Measurements from ENCODE around the gene ZNF398.

DNA sequence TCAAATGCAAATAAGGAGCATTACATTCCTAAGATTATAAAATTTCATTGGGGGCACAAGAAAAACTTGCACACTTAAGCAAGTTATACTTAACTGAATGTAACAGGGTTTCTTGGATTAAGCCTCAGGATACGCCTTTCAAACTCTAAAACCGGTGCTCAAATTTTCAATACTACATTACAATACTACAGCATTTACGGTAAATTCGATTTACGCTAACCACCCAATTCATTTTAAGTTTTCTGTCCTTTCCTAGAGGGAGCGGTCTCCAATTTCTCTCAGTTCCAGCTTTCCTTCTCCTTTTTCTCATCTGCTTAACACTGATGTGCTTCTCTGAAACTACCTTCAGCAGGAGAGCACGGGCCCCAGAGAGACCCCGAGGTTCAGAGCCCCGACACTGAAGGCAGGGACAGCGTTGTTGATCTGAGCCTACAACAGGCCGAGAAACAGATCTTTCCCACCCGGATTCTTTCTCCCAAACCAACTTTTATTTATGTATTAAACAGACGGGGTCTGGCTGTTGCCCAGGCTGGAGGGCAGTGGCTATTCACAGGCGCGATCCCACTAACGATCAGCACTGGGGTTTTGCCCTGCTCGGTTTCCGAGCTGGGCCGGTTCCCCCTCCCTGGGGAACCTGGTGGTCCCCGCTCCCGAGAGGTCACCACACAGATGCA, 21.9 kb upstream of the ZNF398 start:
- TF ChIP-seq, protein P1, sequence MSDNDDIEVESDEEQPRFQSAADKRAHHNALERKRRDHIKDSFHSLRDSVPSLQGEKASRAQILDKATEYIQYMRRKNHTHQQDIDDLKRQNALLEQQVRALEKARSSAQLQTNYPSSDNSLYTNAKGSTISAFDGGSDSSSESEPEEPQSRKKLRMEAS (IDR thresholded peaks at IDR 0.05; ENCODE audit: low read depth, low read length), result no peak
- TF ChIP-seq, protein P2, sequence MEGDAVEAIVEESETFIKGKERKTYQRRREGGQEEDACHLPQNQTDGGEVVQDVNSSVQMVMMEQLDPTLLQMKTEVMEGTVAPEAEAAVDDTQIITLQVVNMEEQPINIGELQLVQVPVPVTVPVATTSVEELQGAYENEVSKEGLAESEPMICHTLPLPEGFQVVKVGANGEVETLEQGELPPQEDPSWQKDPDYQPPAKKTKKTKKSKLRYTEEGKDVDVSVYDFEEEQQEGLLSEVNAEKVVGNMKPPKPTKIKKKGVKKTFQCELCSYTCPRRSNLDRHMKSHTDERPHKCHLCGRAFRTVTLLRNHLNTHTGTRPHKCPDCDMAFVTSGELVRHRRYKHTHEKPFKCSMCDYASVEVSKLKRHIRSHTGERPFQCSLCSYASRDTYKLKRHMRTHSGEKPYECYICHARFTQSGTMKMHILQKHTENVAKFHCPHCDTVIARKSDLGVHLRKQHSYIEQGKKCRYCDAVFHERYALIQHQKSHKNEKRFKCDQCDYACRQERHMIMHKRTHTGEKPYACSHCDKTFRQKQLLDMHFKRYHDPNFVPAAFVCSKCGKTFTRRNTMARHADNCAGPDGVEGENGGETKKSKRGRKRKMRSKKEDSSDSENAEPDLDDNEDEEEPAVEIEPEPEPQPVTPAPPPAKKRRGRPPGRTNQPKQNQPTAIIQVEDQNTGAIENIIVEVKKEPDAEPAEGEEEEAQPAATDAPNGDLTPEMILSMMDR (IDR thresholded peaks at IDR 0.05; ENCODE audit: low read depth, low read length), result no peak
- TF ChIP-seq POLR2A (IDR thresholded peaks at IDR 0.05; ENCODE audit: extremely low read depth, insufficient read length), result no peak

Data from NB4 (cell line).